Stimulated activated CD8-positive, alpha-beta memory T cell treated with anti-CD3 and anti-CD28 coated beads, Interleukin-2, amount 100 ng/mL, for 48 hours (primary cell): ENCODE measurements around the gene GSTA3.
"Not testable (repeated sequence)": the region's sequence is repeated elsewhere in the genome, so short reads cannot be mapped to it uniquely, and the experiment has no call there.

Experiments
- DNase-seq, 2 donors: peaks; one replicate each; pipeline ENCODE4 v3.0.0-alpha.2; 2020; ENCODE audit warnings: low read depth in 2 of 2

The GSTA3 gene

GRCh38 chr6:52861151-52861550, 48.3 kb downstream of the GSTA3 start:
- not testable (repeated sequence) for DNase-seq

GRCh38 chr6:52858416-52858815, 51.1 kb downstream of the GSTA3 start:
- DNase-seq: no peak

GRCh38 chr6:52856137-52856536, 53.4 kb downstream of the GSTA3 start:
- not testable (repeated sequence) for DNase-seq

- no peak for DNase-seq
These were observed 60.4 kb downstream of the GSTA3 start for GRCh38 chr6:52849137-52849536.
